Skeletal muscle tissue (tissue), 4 donors: ENCODE measurements around the gene MBLAC1. TPM values are rescaled to one million over a fixed set of nuclear protein-coding genes. Genes with fewer than 3 reads are reported as not detected.
"Not testable (repeated sequence)": the region's sequence is repeated elsewhere in the genome, so short reads cannot be mapped to it uniquely, and the experiment has no call there.

Experiments used
- H3K27ac ChIP-seq: one replicate; pipeline ENCODE4 v1.7.0; 2013; ENCODE audit warnings: mild to moderate bottlenecking, low read depth, low read length, inconsistent platforms
- H3K27me3 ChIP-seq, 3 donors: one replicate each; pipeline ENCODE4 v1.7.0; 2013; ENCODE audit warnings: low read length in 3 of 3; ENCODE audit not compliant: control insufficient read depth in 3 of 3, insufficient read depth in 3 of 3
- H3K36me3 ChIP-seq, 3 donors: one replicate each; pipeline ENCODE4 v1.7.0; 2013; ENCODE audit warnings: low read length in 3 of 3; ENCODE audit not compliant: control insufficient read depth in 3 of 3, insufficient read depth in 3 of 3
- H3K4me1 ChIP-seq, 3 donors: one replicate each; pipeline ENCODE4 v1.7.0; 2013; ENCODE audit warnings: low read length in 3 of 3, mild to moderate bottlenecking in 3 of 3; ENCODE audit not compliant: control insufficient read depth in 3 of 3, insufficient read depth in 3 of 3
- H3K4me3 ChIP-seq, 3 donors: one replicate each; pipeline ENCODE4 v1.7.0; 2013; ENCODE audit warnings: low read length in 3 of 3
- H3K9ac ChIP-seq, 3 donors: one replicate each; pipeline ENCODE4 v1.7.0; 2013; ENCODE audit warnings: low read length in 3 of 3, mild to moderate bottlenecking in 3 of 3, moderate library complexity in 2 of 3, low read depth in 1 of 3
- H3K9me3 ChIP-seq, 3 donors: one replicate each; pipeline ENCODE4 v1.7.0; 2013; ENCODE audit warnings: low read length in 3 of 3; ENCODE audit not compliant: control insufficient read depth in 3 of 3
- total RNA-seq: library from RNA; depleted of rRNA; stranded (reverse); fragments of >200 nt; gene quantifications from one replicate; pipeline ENCODE4 v1.2.3, GENCODE V29; 2014
- donor health status: Osteomylitis.

Gene MBLAC1
- total RNA-seq, 1 donor from 2014 or later, result 1.0 TPM

DNA sequence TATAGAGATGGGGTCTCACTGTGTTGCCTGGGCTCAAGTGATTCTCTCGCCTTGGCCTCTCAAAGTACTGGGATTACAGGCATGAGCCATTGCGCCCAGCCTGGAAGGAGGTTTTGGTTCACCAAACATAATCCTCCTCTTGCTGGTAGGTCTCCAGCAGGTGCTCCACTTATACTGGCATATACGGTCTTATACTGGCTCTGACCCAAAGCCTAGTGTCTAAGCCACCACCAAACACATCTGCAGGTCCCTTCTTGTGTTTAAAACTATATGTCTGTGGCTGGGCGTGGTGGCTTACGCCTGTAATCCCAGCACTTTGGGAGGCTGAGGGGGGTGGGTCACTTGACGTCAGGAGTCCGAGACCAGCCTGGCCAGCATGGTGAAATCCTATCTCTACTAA is 5.4 kb downstream of the MBLAC1 start:
- Histone ChIP-seq H3K9ac (no peak overlapping the region), H3K4me3 (no peak overlapping the region), H3K9me3 (no peaks in the 10 kb centered on the region), H3K4me1 (peaks cover 8 to 15% (median 10%) of the 10 kb centered on the region in 3 donors), H3K27me3 (peaks cover 0 to 11% (median 0%) of the 10 kb centered on the region in 3 donors), H3K36me3 (no peaks in the 10 kb centered on the region), H3K27ac (no peak overlapping the region)

DNA sequence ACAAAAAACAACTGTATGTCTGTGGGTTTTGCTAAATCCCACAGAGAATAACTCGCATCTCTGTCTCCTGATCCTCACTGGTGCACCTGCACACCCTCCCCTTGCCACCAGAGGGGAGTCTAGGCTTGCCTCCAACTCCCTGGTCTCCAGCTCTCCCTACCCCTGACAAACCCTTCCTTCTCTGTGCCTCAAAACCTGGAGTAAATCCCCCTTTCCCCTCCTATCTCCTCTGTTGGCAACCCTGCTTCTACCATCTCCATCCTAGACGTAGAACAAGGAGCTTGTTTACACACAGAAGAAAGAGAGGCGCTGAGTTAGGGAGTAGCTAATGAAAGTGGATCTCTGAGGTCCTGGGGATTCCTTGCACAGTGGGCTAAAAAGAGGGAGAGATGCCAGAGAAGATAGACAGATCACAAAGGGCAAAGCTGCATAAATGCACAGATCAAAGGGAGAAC is 6.0 kb downstream of the MBLAC1 start:
- Histone ChIP-seq H3K27ac (no peak overlapping the region), H3K27me3 (peaks cover 0 to 15% (median 1%) of the 10 kb centered on the region in 3 donors), H3K4me1 (peaks cover 7 to 9% (median 9%) of the 10 kb centered on the region in 3 donors), H3K9ac (peak overlapping the region in 1 of 3 donors; percentile 40), H3K36me3 (no peaks in the 10 kb centered on the region), H3K4me3 (no peak overlapping the region), H3K9me3 (no peaks in the 10 kb centered on the region)

DNA sequence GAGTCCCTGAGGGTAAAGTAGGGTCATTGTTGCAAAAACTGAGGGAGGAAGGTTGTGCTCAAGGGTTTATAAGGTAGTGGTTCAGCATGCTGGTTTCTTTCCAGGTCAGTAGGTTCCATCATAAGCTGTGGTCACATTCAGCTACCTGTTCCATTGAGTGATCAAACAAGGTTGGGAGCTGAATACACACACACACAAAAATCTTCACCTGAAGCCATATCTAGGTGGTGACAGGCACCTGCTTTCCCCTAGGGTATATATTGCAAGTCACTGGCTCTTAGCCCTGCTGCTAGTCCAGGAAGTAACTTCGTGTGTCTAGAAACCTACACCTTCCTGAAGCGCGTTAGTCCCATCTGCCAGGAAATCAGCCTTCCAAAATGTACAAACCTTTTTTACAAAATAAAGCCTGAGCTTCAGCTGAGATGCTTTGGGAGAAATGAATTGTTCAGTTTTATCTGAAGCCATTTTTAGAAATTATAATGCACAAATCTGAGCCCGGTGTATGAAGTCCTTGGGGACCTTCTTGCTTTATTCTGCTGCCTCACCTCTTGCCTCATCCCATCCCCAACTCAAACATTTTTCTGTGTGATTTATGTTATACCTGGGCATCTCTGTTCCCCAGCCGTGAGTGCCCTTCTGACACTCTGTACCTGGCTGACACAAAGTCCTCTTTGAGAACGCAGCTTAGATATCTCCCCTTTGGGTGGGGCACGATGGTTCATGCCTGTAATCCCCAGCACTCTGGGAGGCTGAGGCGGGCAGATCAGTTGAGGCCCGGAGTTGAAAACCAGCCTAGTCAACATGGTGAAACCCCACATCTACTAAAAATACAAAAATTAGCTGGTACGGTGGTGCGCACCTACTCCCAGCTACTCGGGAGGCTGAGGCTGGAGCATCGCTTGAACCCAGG is 11.3 kb downstream of the MBLAC1 start:
- H3K27ac ChIP-seq, result no peak overlapping the region
- no peaks in the 10 kb centered on the region for H3K4me1 ChIP-seq
- no peak overlapping the region for H3K9ac ChIP-seq
- H3K27me3 ChIP-seq, result peaks cover 9 to 31% (median 10%) of the 10 kb centered on the region in 3 donors
- no peaks in the 10 kb centered on the region for H3K9me3 ChIP-seq
- no peaks in the 10 kb centered on the region for H3K36me3 ChIP-seq
- no peak overlapping the region for H3K4me3 ChIP-seq

DNA sequence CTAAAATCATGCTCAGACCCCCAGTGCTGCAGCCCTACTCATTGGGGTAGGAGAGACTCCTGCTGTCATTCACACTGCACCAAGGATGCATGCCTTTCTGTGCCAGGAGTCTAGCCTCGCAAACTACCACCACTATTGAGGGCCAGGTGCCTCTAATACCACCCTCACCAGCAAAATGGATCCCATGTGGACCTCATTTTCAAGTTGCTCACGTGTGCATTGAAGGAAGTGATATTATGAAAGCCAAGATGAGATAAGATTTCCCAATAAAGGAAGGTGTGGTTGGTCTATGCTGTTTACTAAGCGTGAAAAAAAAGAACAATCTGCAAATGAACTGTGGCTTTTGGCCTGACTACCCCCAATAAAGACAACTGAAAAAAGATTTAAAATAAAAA is 14.8 kb downstream of the MBLAC1 start:
- H3K9me3 ChIP-seq, result no peaks in the 10 kb centered on the region
- H3K27me3 ChIP-seq, result peaks cover 9 to 24% (median 10%) of the 10 kb centered on the region in 3 donors
- H3K9ac ChIP-seq, result no peak overlapping the region
- H3K36me3 ChIP-seq, result no peaks in the 10 kb centered on the region
- no peak overlapping the region for H3K4me3 ChIP-seq
- H3K4me1 ChIP-seq, result no peaks in the 10 kb centered on the region
- no peak overlapping the region for H3K27ac ChIP-seq

GRCh38 chr7:100142461-100142860 is 15.7 kb downstream of the MBLAC1 start:
- H3K9me3 ChIP-seq, result no peaks in the 10 kb centered on the region
- no peak overlapping the region for H3K27ac ChIP-seq
- no peaks in the 10 kb centered on the region for H3K4me1 ChIP-seq
- no peak overlapping the region for H3K4me3 ChIP-seq
- H3K9ac ChIP-seq, result no peak overlapping the region
- H3K27me3 ChIP-seq, result peaks cover 9 to 23% (median 10%) of the 10 kb centered on the region in 3 donors
- H3K36me3 ChIP-seq, result no peaks in the 10 kb centered on the region

- H3K9ac ChIP-seq, H3K9me3 ChIP-seq, H3K27ac ChIP-seq, H3K36me3 ChIP-seq, H3K4me3 ChIP-seq, H3K27me3 ChIP-seq: not testable (repeated sequence)
- peaks cover 10 to 18% (median 10%) of the 10 kb centered on the region in 3 donors for H3K4me1 ChIP-seq
Observed at GRCh38 chr7:100146350-100146749, 19.6 kb downstream of the MBLAC1 start.

DNA sequence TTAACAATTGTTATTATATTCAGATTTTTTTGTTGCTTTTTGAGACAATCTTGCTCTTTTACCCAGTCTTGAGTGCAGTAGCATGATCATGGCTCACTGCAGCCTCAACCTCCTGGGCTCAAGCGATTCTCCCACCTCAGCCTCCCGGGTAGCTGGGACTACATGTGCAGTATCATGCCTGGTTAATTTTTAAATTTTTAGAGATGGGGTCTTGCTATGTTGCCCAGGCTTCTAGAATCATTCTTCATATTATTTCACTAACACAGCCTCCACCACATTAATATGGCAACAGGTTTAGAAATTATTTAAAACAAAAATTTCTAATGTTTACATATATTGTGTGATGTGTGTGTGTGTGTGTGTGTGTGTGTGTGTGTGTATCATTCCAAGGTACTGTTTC is 20.5 kb downstream of the MBLAC1 start:
- H3K36me3 ChIP-seq, result peaks cover 0 to 2% (median 2%) of the 10 kb centered on the region in 3 donors
- peaks cover 0 to 2% (median 0%) of the 10 kb centered on the region in 3 donors for H3K27me3 ChIP-seq
- no peak overlapping the region for H3K27ac ChIP-seq
- no peak overlapping the region for H3K4me3 ChIP-seq
- H3K9ac ChIP-seq, result no peak overlapping the region
- H3K9me3 ChIP-seq, result no peaks in the 10 kb centered on the region
- H3K4me1 ChIP-seq, result peaks cover 10 to 18% (median 10%) of the 10 kb centered on the region in 3 donors

DNA sequence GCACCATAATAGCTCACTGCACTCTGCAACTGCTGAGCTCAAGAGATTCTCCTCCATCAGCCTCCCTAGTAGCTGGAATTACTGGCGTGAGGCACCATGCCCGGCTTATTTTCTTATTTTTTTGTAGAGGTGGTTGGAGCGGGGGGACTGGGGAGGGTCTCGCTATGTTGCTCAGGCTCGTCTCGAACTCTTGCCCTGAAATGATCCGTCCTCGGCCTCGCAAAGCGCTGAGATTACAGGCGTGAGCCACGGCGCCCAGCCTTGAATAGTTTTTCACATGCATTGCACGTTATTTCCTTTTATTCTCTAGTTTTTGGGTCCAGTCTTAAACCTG is 21.4 kb downstream of the MBLAC1 start:
- peak overlapping the region; percentile 70 to 98 (median 83) for H3K9ac ChIP-seq
- no peaks in the 10 kb centered on the region for H3K27me3 ChIP-seq
- H3K36me3 ChIP-seq, result peaks cover 3 to 6% (median 3%) of the 10 kb centered on the region in 3 donors
- peak overlapping the region; percentile 62 for H3K27ac ChIP-seq
- H3K4me3 ChIP-seq, result peak overlapping the region; percentile 86 to 100 (median 98)
- H3K4me1 ChIP-seq, result peaks cover 10 to 18% (median 10%) of the 10 kb centered on the region in 3 donors
- H3K9me3 ChIP-seq, result no peaks in the 10 kb centered on the region

DNA sequence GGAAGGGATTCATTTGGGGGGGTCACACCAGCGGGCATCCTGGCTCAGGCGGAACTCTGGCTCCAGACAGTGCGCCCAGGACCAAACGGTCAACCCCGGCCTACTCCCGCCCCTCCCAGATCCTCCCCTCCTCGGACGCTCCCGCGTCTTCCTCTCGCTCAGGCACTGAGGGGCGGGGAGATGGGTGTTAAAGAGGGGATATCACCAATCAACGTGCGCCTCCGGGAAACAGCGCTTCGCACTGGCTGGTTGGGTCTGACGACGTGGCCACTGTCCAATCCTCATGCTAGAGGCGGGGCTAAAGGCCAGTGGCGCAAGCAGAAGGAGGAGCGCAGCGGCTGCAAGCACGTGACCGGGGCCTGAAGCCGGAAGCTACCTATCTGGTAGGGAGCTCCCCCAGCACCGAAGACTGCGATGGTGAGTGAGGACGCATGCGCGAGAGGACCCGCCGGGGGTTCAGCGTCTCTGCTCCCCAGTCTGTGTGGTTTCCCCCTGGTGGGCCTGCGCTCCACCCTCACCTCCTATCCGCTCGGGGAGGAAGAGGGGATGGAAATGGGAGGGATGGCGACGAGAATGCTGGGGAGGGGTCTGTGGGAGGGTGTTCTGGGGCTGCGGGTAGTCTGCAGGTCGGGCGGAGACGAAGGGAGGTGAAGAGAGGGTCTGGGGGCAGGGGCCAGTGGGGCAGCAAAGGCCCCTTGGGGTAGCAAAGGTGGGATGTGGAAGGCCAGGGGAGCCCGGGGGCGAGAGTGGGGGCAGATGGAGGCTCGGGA is 22.0 kb downstream of the MBLAC1 start, which contains the start of gene LAMTOR4:
Gene LAMTOR4 (plus strand): TSS at position 360 of the 770 bp plus-strand sequence. CDS start 55 bp downstream, at position 415.
- Histone ChIP-seq H3K9ac (peak within 1 kb of the TSS; percentile 91 to 98 (median 97)), H3K4me3 (peak within 1 kb of the TSS; percentile 98 to 100 (median 99)), H3K27ac (peak within 1 kb of the TSS; percentile 81), H3K36me3 (peaks cover 8 to 9% (median 8%) of the 10 kb centered on the region in 3 donors), H3K9me3 (no peaks in the 10 kb centered on the region), H3K27me3 (no peaks in the 10 kb centered on the region), H3K4me1 (peaks cover 10 to 18% (median 10%) of the 10 kb centered on the region in 3 donors)
